B cell (primary cell): ENCODE results near the gene SERPINE1. TPM values are rescaled to one million over a fixed set of nuclear protein-coding genes. Genes with fewer than 3 reads are reported as not detected.

Experiments used
- ATAC-seq: fragments of 200-7000 bp; cut with Tn5 transposase; one replicate; pipeline ENCODE4 v1.10.0; 2021; ENCODE audit warnings: low read depth, mild to moderate bottlenecking, moderate number of reproducible peaks, moderate library complexity
- CTCF ChIA-PET: fragments of 350-600 bp; sonication (Branson Sonifier 250); formaldehyde crosslinking; loops from one replicate; lab custom pipeline; 2021; ENCODE audit warnings: antibody characterized with exemption, inconsistent platforms; lab: Charles Lee
- POLR2A ChIA-PET: fragments of 350-600 bp; sonication (Branson Sonifier 250); formaldehyde crosslinking; loops from one replicate; lab custom pipeline; 2021; ENCODE audit warnings: antibody characterized with exemption; lab: Charles Lee
- DNase-seq: peaks from one replicate; pipeline ENCODE4 v3.0.0; 2013
- H2AFZ ChIP-seq: 2 replicates; pipeline ENCODE4 v1.6.1; 2012; ENCODE audit warnings: mild to moderate bottlenecking, low read depth, low read length; ENCODE audit not compliant: insufficient read depth, poor library complexity, severe bottlenecking
- H3K27ac ChIP-seq, 2 donors: 1 replicate in 1 of 2; 2 replicates in 1 of 2; pipeline ENCODE4 v1.5.1; 2012 to 2013; ENCODE audit warnings: low read length in 2 of 2, mild to moderate bottlenecking in 2 of 2, moderate library complexity in 1 of 2
- H3K27me3 ChIP-seq, 4 experiments: fragments of 200-600 bp in 1 of 4; sonication (generic) in 1 of 4; replicated peaks in 1 of 4; 1 replicate in 2 of 4; 2 replicates in 2 of 4; pipeline versions ENCODE4 v1.6.1 to v1.7.0; 2013 to 2016; ENCODE audit warnings: low read length in 3 of 4, mild to moderate bottlenecking in 2 of 4, mixed read lengths in 1 of 4, moderate library complexity in 1 of 4; ENCODE audit not compliant: insufficient read depth in 4 of 4, control insufficient read depth in 3 of 4; ENCODE audit errors: control extremely low read depth in 1 of 4
- H3K36me3 ChIP-seq, 2 experiments: replicated peaks in 1 of 2; 1 replicate in 1 of 2; 2 replicates in 1 of 2; pipeline versions ENCODE4 v1.6.1 to v1.7.1; 2013; ENCODE audit warnings: low read length in 1 of 2; ENCODE audit not compliant: insufficient read depth in 2 of 2, control insufficient read depth in 1 of 2; ENCODE audit errors: control extremely low read depth in 1 of 2, extremely low read depth in 1 of 2
- H3K4me1 ChIP-seq, 2 donors: fragments of 200-600 bp in 1 of 2; sonication (generic) in 1 of 2; 1 replicate in 1 of 2; 2 replicates in 1 of 2; pipeline versions ENCODE4 v1.5.1 to v1.6.1; 2013 to 2017; ENCODE audit warnings: low read length in 2 of 2; ENCODE audit not compliant: control insufficient read depth in 2 of 2, insufficient read depth in 2 of 2
- H3K4me2 ChIP-seq: replicated peaks from 2 replicates; pipeline ENCODE3; 2012; ENCODE audit warnings: mild to moderate bottlenecking, low read depth, low read length; ENCODE audit not compliant: poor library complexity, severe bottlenecking
- H3K4me3 ChIP-seq, 5 experiments: fragments of 200-600 bp in 1 of 5; sonication (generic) in 1 of 5; 1 replicate in 3 of 5; 2 replicates in 2 of 5; pipeline versions ENCODE4 v1.5.1 to v1.7.0; 2011 to 2016; ENCODE audit warnings: low read length in 4 of 5, mild to moderate bottlenecking in 4 of 5, low read depth in 2 of 5, control low read depth in 1 of 5, moderate library complexity in 1 of 5; ENCODE audit not compliant: insufficient read depth in 1 of 5; ENCODE audit errors: control extremely low read depth in 1 of 5, extremely low read depth in 1 of 5
- H3K79me2 ChIP-seq: fragments of 200-600 bp; sonication (generic); one replicate; pipeline ENCODE4 v1.6.0; 2016; ENCODE audit warnings: low read length; ENCODE audit not compliant: control insufficient read depth, insufficient read depth
- H3K9ac ChIP-seq: fragments of 200-600 bp; sonication (generic); 2 replicates; pipeline ENCODE4 v1.6.1; 2017; ENCODE audit warnings: mild to moderate bottlenecking, low read length, moderate library complexity
- H3K9me3 ChIP-seq, 3 donors: one replicate each; pipeline versions ENCODE4 v1.6.1 to v1.7.1; 2013; ENCODE audit warnings: low read length in 2 of 3; ENCODE audit not compliant: control insufficient read depth in 2 of 3, insufficient read depth in 1 of 3; ENCODE audit errors: control extremely low read depth in 1 of 3
- H4K20me1 ChIP-seq: 2 replicates; pipeline ENCODE4 v1.6.0; 2012; ENCODE audit warnings: mild to moderate bottlenecking, low read length; ENCODE audit not compliant: insufficient read depth, control insufficient read depth, poor library complexity, severe bottlenecking
- H3K27ac Mint-ChIP-seq: one replicate; pipeline ENCODE4 v1.8.0; 2021; ENCODE audit warnings: mixed read lengths
- H3K27me3 Mint-ChIP-seq: one replicate; pipeline ENCODE4 v1.8.0; 2021; ENCODE audit warnings: mixed read lengths
- H3K4me1 Mint-ChIP-seq: one replicate; pipeline ENCODE4 v1.8.0; 2021; ENCODE audit warnings: mixed read lengths
- H3K4me3 Mint-ChIP-seq: one replicate; pipeline ENCODE4 v1.8.0; 2021; ENCODE audit warnings: mixed read lengths
- H3K9me3 Mint-ChIP-seq: one replicate; pipeline ENCODE4 v1.8.0; 2022; ENCODE audit warnings: mixed read lengths; ENCODE audit not compliant: insufficient read depth
- CTCF ChIP-seq: fragments of 200-600 bp; IDR thresholded peaks from one replicate; pipeline ENCODE4 v1.8.0; 2022; ENCODE audit warnings: antibody characterized with exemption, mild to moderate bottlenecking
- EZH2 ChIP-seq: IDR thresholded peaks from 2 replicates; pipeline ENCODE4 v1.6.1; 2012; ENCODE audit warnings: borderline replicate concordance, low read depth, mild to moderate bottlenecking, moderate library complexity, low read length; ENCODE audit not compliant: insufficient read depth, poor library complexity, severe bottlenecking
- WGBS: methylation state at CpG from one replicate; pipeline ENCODE4 v1.1.5; 2013; ENCODE audit warnings: missing lambda C conversion rate; ENCODE audit not compliant: insufficient coverage; 5-methylcytosine and 5-hydroxymethylcytosine counted together
- intact Hi-C: fragments of 100-400 bp; cut with micrococcal nuclease; formaldehyde crosslinking; loops from one replicate; pipeline ENCODE4 v1.10.0; 2022
- polyA plus RNA-seq: library from polyadenylated mRNA; depleted of rRNA; stranded (reverse); fragments of >200 nt; gene quantifications from 2 replicates; pipeline ENCODE4 v1.2.3, GENCODE V29; 2012
- total RNA-seq, 2 donors: library from RNA; stranded (reverse); fragments of 120-200 nt in 1 of 2; gene quantifications; 1 replicate in 1 of 2; 2 replicates in 1 of 2; pipeline versions ENCODE4 v1.2.3 to v1.2.4, GENCODE V29; 2013 to 2022

The SERPINE1 gene
- total and polyA plus RNA-seq, 2 donors (not counting 1 experiment from before 2014, with no cell fraction given), result 0.07 to 0.09 TPM

DNA sequence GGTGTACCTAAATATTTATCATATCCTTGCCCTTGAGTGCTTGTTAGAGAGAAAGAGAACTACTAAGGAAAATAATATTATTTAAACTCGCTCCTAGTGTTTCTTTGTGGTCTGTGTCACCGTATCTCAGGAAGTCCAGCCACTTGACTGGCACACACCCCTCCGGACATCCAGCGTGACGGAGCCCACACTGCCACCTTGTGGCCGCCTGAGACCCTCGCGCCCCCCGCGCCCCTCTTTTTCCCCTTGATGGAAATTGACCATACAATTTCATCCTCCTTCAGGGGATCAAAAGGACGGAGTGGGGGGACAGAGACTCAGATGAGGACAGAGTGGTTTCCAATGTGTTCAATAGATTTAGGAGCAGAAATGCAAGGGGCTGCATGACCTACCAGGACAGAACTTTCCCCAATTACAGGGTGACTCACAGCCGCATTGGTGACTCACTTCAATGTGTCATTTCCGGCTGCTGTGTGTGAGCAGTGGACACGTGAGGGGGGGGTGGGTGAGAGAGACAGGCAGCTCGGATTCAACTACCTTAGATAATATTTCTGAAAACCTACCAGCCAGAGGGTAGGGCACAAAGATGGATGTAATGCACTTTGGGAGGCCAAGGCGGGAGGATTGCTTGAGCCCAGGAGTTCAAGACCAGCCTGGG lies 11.4 kb downstream of the SERPINE1 start:
- CTCF ChIA-PET, result interaction anchor here (1.1 to 1.5 kb wide), 3 partner anchors 10 to 144 kb away, joined by 3 to 4 read pairs (median 4); no protein-coding TSS in a partner anchor
- no peaks in the 10 kb centered on the region for H3K9me3 ChIP-seq
- no peak overlapping the region for H3K4me3 ChIP-seq
- no peaks in the 10 kb centered on the region for H3K36me3 ChIP-seq
- intact Hi-C loops, result loop anchor here (1.0 to 2.0 kb wide), 2 partner anchors 54 kb away; partner anchors contain the start of gene TRIM56
- no peaks in the 10 kb centered on the region for H4K20me1 ChIP-seq
- peak overlapping the region; percentile 37 for H3K4me2 ChIP-seq
- peaks cover 13% of the 10 kb centered on the region for H3K4me1 Mint-ChIP-seq
- DNase-seq, result peak; percentile 62
- H3K27me3 Mint-ChIP-seq, result peaks cover 31% of the 10 kb centered on the region
- H2AFZ ChIP-seq, result no peak overlapping the region
- peaks cover 0 to 7% of the 10 kb centered on the region in 2 donors for H3K4me1 ChIP-seq
- POLR2A ChIA-PET, result interaction anchor here (0.6 kb wide), 1 partner anchor 701 kb away, joined by 4 read pairs; no protein-coding TSS in a partner anchor
- H3K4me3 Mint-ChIP-seq, result peak overlapping the region; percentile 74
- ATAC-seq, result peak; percentile 86
- no peak overlapping the region for H3K27ac ChIP-seq
- TF ChIP-seq EZH2, result no peak
- TF ChIP-seq CTCF, result peak; percentile 72
- H3K9me3 Mint-ChIP-seq, result no peaks in the 10 kb centered on the region
- peaks cover 0 to 12% (median 5%) of the 10 kb centered on the region in 4 experiments for H3K27me3 ChIP-seq
- no peaks in the 10 kb centered on the region for H3K79me2 ChIP-seq
- no peak overlapping the region for H3K9ac ChIP-seq
- peak overlapping the region; percentile 77 for H3K27ac Mint-ChIP-seq
- WGBS, result 0% methylated on average over 4 of the region's 16 CpGs

- Mint-ChIP-seq H3K4me1 (peaks cover 13% of the 10 kb centered on the region), H3K27ac (no peak overlapping the region)
- POLR2A ChIA-PET, result interaction anchor here (0.6 kb wide), 1 partner anchor 74 kb away, joined by 3 read pairs; no protein-coding TSS in a partner anchor
Measured at GRCh38 chr7:101140339-101140699, 13.4 kb downstream of the SERPINE1 start.

More at GRCh38 chr7:101140339-101140699, 13.4 kb downstream of the SERPINE1 start:
- Histone ChIP-seq H3K9me3 (no peaks in the 10 kb centered on the region), H3K4me2 (no peak overlapping the region), H3K9ac (no peak overlapping the region), H3K27me3 (peaks cover 0 to 16% (median 4%) of the 10 kb centered on the region in 4 experiments), H2AFZ (no peak overlapping the region), H3K4me3 (no peak overlapping the region), H4K20me1 (no peaks in the 10 kb centered on the region), H3K36me3 (no peaks in the 10 kb centered on the region), H3K4me1 (peaks cover 0 to 10% of the 10 kb centered on the region in 2 donors), H3K79me2 (no peaks in the 10 kb centered on the region), H3K27ac (no peak overlapping the region)
- no peak for ATAC-seq
- Mint-ChIP-seq H3K9me3 (no peaks in the 10 kb centered on the region), H3K27me3 (peaks cover 28% of the 10 kb centered on the region), H3K4me3 (no peak overlapping the region)
- DNase-seq, result no peak
- 40% methylated on average over 1 of the region's 3 CpGs for WGBS
- CTCF ChIA-PET, result interaction anchor here (0.6 to 7.2 kb wide), 7 partner anchors 15 to 241 kb away, joined by 3 to 129 read pairs (median 3); partner anchors contain the start of genes AP1S1 and VGF
- TF ChIP-seq CTCF (no peak), EZH2 (no peak)
- intact Hi-C loops, result loop anchor here (10.0 kb wide), 1 partner anchor 246 kb away; the partner anchor contains the start of gene ACHE
